ENCODE measurements around the gene PTAR1. TPM values are rescaled to one million over a fixed set of nuclear protein-coding genes. Genes with fewer than 3 reads are reported as not detected.

PTAR1 gene
- total RNA-seq, 1 experiment from 2014 or later: 45.2 TPM

- CTCF ChIA-PET: no interaction called here
These were observed 44.7 kb downstream of the PTAR1 start for GRCh38 chr9:69715096-69715495.

GRCh38 chr9:69697475-69697874 lies 62.3 kb downstream of the PTAR1 start:
- Mint-ChIP-seq H3K36me3 (ENCODE audit: insufficient read depth, unreplicated experiment) (no peaks in the 10 kb centered on the region), H3K4me3 (ENCODE audit: low read depth, unreplicated experiment) (no peak overlapping the region), H3K9me3 (ENCODE audit: low read depth, unreplicated experiment) (peaks cover 4% of the 10 kb centered on the region), H3K27ac (ENCODE audit: unreplicated experiment) (no peak overlapping the region), H3K27me3 (ENCODE audit: unreplicated experiment) (no peaks in the 10 kb centered on the region), H3K4me1 (ENCODE audit: low read depth, unreplicated experiment) (no peaks in the 10 kb centered on the region)
- CTCF ChIA-PET: no interaction called here
- DNase-seq: no peak
- no TSS peak for BruUV-seq (replicated peaks)
- no peak for TF ChIP-seq CTCF (IDR thresholded peaks at IDR 0.05; ENCODE audit: unreplicated experiment)
- intact Hi-C loops (cut with micrococcal nuclease; ENCODE audit: unreplicated experiment): no loop called here

More at GRCh38 chr9:69715096-69715495, 44.7 kb downstream of the PTAR1 start:
- intact Hi-C loops (cut with micrococcal nuclease; ENCODE audit: unreplicated experiment): no loop called here
- no peak for TF ChIP-seq CTCF (IDR thresholded peaks at IDR 0.05; ENCODE audit: unreplicated experiment)
- BruUV-seq (replicated peaks): no TSS peak
- H3K4me3 Mint-ChIP-seq (ENCODE audit: low read depth, unreplicated experiment): no peak overlapping the region
- H3K4me1 Mint-ChIP-seq (ENCODE audit: low read depth, unreplicated experiment): no peaks in the 10 kb centered on the region
- no peak overlapping the region for H3K27ac Mint-ChIP-seq (ENCODE audit: unreplicated experiment)
- H3K27me3 Mint-ChIP-seq (ENCODE audit: unreplicated experiment): no peaks in the 10 kb centered on the region
- H3K36me3 Mint-ChIP-seq (ENCODE audit: insufficient read depth, unreplicated experiment): peaks cover 9% of the 10 kb centered on the region
- no peak for DNase-seq
- H3K9me3 Mint-ChIP-seq (ENCODE audit: low read depth, unreplicated experiment): no peaks in the 10 kb centered on the region

- CTCF ChIA-PET: no interaction called here
- Mint-ChIP-seq H3K9me3 (ENCODE audit: low read depth, unreplicated experiment) (peaks cover 4% of the 10 kb centered on the region), H3K36me3 (ENCODE audit: insufficient read depth, unreplicated experiment) (no peaks in the 10 kb centered on the region), H3K27ac (ENCODE audit: unreplicated experiment) (no peak overlapping the region), H3K4me3 (ENCODE audit: low read depth, unreplicated experiment) (no peak overlapping the region), H3K4me1 (ENCODE audit: low read depth, unreplicated experiment) (no peaks in the 10 kb centered on the region), H3K27me3 (ENCODE audit: unreplicated experiment) (no peaks in the 10 kb centered on the region)
- DNase-seq: no peak
- no TSS peak for BruUV-seq (replicated peaks)
- no peak for TF ChIP-seq CTCF (IDR thresholded peaks at IDR 0.05; ENCODE audit: unreplicated experiment)
- intact Hi-C loops (cut with micrococcal nuclease; ENCODE audit: unreplicated experiment): no loop called here
These were observed 63.0 kb downstream of the PTAR1 start for GRCh38 chr9:69696802-69697201.

GRCh38 chr9:69689991-69690538 lies 69.7 kb downstream of the PTAR1 start:
- no peaks in the 10 kb centered on the region for H3K4me1 Mint-ChIP-seq (ENCODE audit: low read depth, unreplicated experiment)
- H3K9me3 Mint-ChIP-seq (ENCODE audit: low read depth, unreplicated experiment): no peaks in the 10 kb centered on the region
- H3K27me3 Mint-ChIP-seq (ENCODE audit: unreplicated experiment): no peaks in the 10 kb centered on the region
- no peak overlapping the region for H3K27ac Mint-ChIP-seq (ENCODE audit: unreplicated experiment)
- no peak for DNase-seq
- H3K36me3 Mint-ChIP-seq (ENCODE audit: insufficient read depth, unreplicated experiment): no peaks in the 10 kb centered on the region
- H3K4me3 Mint-ChIP-seq (ENCODE audit: low read depth, unreplicated experiment): no peak overlapping the region
- no TSS peak for BruUV-seq (replicated peaks)
- CTCF ChIA-PET: interaction anchor here (0.6 kb wide), 1 partner anchor 39 kb away, joined by 3 read pairs; no protein-coding TSS in a partner anchor
- intact Hi-C loops (cut with micrococcal nuclease; ENCODE audit: unreplicated experiment): no loop called here
- no peak for TF ChIP-seq CTCF (IDR thresholded peaks at IDR 0.05; ENCODE audit: unreplicated experiment)

Data from Calu3 (cell line).